Upper lobe of right lung (tissue), 1 donor: ENCODE results near the gene AK8. TPM values are rescaled to one million over a fixed set of nuclear protein-coding genes. Genes with fewer than 3 reads are reported as not detected.
A peak's percentile ranks its signal among the peaks of the same experiment; 100 is the strongest.

Experiments used
- ATAC-seq: fragments of 200-7000 bp; cut with Tn5 transposase; one replicate; pipeline ENCODE4 v1.9.1; 2020; ENCODE audit warnings: mild to moderate bottlenecking, moderate library complexity
- DNase-seq: peaks from one replicate; pipeline ENCODE4 v3.0.0-alpha.2; 2020
- H3K27ac ChIP-seq: fragments of 200-600 bp; one replicate; pipeline ENCODE4 v1.8.0; 2022
- H3K27me3 ChIP-seq: fragments of 200-600 bp; one replicate; pipeline ENCODE4 v1.8.0; 2022; ENCODE audit warnings: mild to moderate bottlenecking
- H3K36me3 ChIP-seq: fragments of 200-600 bp; one replicate; pipeline ENCODE4 v1.8.0; 2022
- H3K4me1 ChIP-seq: fragments of 200-600 bp; one replicate; pipeline ENCODE4 v1.8.0; 2022
- H3K4me3 ChIP-seq: fragments of 200-600 bp; one replicate; pipeline ENCODE4 v1.8.0; 2022; ENCODE audit warnings: mild to moderate bottlenecking
- H3K9me3 ChIP-seq: fragments of 200-600 bp; one replicate; pipeline ENCODE4 v1.8.0; 2022
- CTCF ChIP-seq: fragments of 200-600 bp; IDR thresholded peaks from one replicate; pipeline ENCODE4 v1.8.0; 2022; ENCODE audit warnings: antibody characterized with exemption
- intact Hi-C: fragments of 100-400 bp; cut with DNase I; formaldehyde crosslinking; loops from one replicate; pipeline ENCODE4 v1.11.0; 2022
- total RNA-seq: library from RNA; stranded (reverse); fragmentation: NEBNext Ultra II Directional; extraction: Animal tissue kit (Norgen Biotek cat#: 25700); gene quantifications from one replicate; pipeline ENCODE4 v1.2.1, GENCODE V29; 2021
- donor health status: DM: no; HTN: yes; CAD: no; lungs with severe emphysema.

Gene AK8
- total RNA-seq, 1 donor from 2014 or later = 0.55 TPM

GRCh38 chr9:132826621-132827365 lies 51.3 kb downstream of the AK8 start:
- Histone ChIP-seq H3K27ac (no peak overlapping the region), H3K4me3 (no peak overlapping the region), H3K27me3 (no peaks in the 10 kb centered on the region), H3K36me3 (no peaks in the 10 kb centered on the region), H3K9me3 (no peaks in the 10 kb centered on the region), H3K4me1 (peaks cover 5% of the 10 kb centered on the region)
- intact Hi-C loops = no loop called here
- no peak for TF ChIP-seq CTCF
- ATAC-seq (peak; percentile 96), DNase-seq (peak; percentile 84)

- Histone ChIP-seq H3K27ac (no peak overlapping the region), H3K36me3 (no peaks in the 10 kb centered on the region), H3K4me1 (peaks cover 5% of the 10 kb centered on the region), H3K27me3 (no peaks in the 10 kb centered on the region), H3K9me3 (no peaks in the 10 kb centered on the region), H3K4me3 (no peak overlapping the region)
- intact Hi-C loops = no loop called here
- ATAC-seq (no peak), DNase-seq (peak; percentile 57)
- no peak for TF ChIP-seq CTCF
These were observed 52.0 kb downstream of the AK8 start for GRCh38 chr9:132826131-132826530.

- TF ChIP-seq CTCF = no peak
- intact Hi-C loops = no loop called here
- ATAC-seq (no peak), DNase-seq (peak; percentile 10)
- Histone ChIP-seq H3K9me3 (no peaks in the 10 kb centered on the region), H3K36me3 (no peaks in the 10 kb centered on the region), H3K4me1 (peaks cover 5% of the 10 kb centered on the region), H3K4me3 (no peak overlapping the region), H3K27me3 (no peaks in the 10 kb centered on the region), H3K27ac (no peak overlapping the region)
These were observed 52.7 kb downstream of the AK8 start for GRCh38 chr9:132825430-132825829.

GRCh38 chr9:132824951-132825350 lies 53.1 kb downstream of the AK8 start:
- H3K27ac ChIP-seq = no peak overlapping the region
- no peaks in the 10 kb centered on the region for H3K27me3 ChIP-seq
- DNase-seq (peak; percentile 2), ATAC-seq (no peak)
- intact Hi-C loops = no loop called here
- no peaks in the 10 kb centered on the region for H3K36me3 ChIP-seq
- peaks cover 5% of the 10 kb centered on the region for H3K4me1 ChIP-seq
- no peaks in the 10 kb centered on the region for H3K9me3 ChIP-seq
- no peak for TF ChIP-seq CTCF
- H3K4me3 ChIP-seq = no peak overlapping the region

- H3K9me3 ChIP-seq = no peaks in the 10 kb centered on the region
- ATAC-seq (no peak), DNase-seq (peak; percentile 51)
These were observed 53.9 kb downstream of the AK8 start for GRCh38 chr9:132824151-132824550.

More at GRCh38 chr9:132824151-132824550, 53.9 kb downstream of the AK8 start:
- no peak overlapping the region for H3K4me3 ChIP-seq
- H3K27me3 ChIP-seq = no peaks in the 10 kb centered on the region
- no peak overlapping the region for H3K27ac ChIP-seq
- H3K4me1 ChIP-seq = peaks cover 5% of the 10 kb centered on the region
- intact Hi-C loops = no loop called here
- H3K36me3 ChIP-seq = no peaks in the 10 kb centered on the region
- no peak for TF ChIP-seq CTCF
